ENCODE results near the gene TMPRSS3. TPM values are rescaled to one million over a fixed set of nuclear protein-coding genes. Genes with fewer than 3 reads are reported as not detected.
A peak's percentile ranks its signal among the peaks of the same experiment; 100 is the strongest.

The TMPRSS3 gene
- total and polyA plus RNA-seq, 10 donors = 0.22 to 6.0 (median 0.70) TPM; not detected in 1

DNA sequence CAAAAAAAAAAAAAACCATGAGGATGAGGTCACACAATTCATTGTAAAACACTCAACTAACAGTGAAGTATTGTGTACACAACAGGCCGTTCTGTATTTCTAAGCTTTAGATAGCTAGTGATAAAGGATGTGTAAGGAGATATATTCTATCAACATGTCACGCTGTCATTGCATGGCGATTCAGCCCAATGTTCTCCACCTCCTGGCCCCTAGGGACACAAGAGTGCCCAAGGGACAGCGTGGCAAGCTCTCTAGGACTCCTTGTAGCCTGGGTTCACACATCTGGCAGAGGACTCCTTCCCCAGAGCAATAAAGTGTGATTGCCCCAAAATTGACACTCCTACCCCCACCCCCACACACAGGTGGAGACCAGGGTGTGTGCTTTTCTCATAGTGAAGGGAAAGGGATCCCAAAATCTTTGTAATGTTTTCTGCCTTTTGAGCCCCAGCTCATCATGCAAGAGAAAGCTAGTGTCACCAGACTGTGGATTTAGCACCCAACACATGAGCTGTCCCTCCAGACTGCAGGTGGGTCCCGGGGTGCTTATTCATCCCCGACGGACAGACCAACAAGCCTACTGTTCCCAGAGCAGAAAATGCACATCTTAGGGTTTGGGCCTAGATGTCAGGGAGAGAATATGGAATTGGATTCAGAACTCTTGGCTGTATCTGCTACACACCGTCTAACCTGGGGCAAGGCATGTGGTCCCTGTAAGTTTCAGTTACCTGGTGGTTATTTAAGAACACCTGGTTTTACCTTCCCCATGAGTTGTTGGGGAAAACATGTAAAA is 11.5 kb downstream of the TMPRSS3 start:
- peaks cover 0 to 52% (median 6%) of the 10 kb centered on the region in 6 donors for H3K4me1 ChIP-seq
- intact Hi-C loops (cut with DNase I; ENCODE audit: low total_unique reads) = loop anchor here (10.0 kb wide), 1 partner anchor 60 kb away; no protein-coding TSS in a partner anchor
- H3K4me3 ChIP-seq = no peak overlapping the region
- 75 to 89% (median 81%) methylated on average over 8 of the region's 8 CpGs for WGBS, 5 donors
- no peak for TF ChIP-seq POLR2AphosphoS5 (IDR thresholded peaks at IDR 0.05)
- TF ChIP-seq POLR2A (IDR thresholded peaks at IDR 0.05) = no peak
- TF ChIP-seq, protein P1, sequence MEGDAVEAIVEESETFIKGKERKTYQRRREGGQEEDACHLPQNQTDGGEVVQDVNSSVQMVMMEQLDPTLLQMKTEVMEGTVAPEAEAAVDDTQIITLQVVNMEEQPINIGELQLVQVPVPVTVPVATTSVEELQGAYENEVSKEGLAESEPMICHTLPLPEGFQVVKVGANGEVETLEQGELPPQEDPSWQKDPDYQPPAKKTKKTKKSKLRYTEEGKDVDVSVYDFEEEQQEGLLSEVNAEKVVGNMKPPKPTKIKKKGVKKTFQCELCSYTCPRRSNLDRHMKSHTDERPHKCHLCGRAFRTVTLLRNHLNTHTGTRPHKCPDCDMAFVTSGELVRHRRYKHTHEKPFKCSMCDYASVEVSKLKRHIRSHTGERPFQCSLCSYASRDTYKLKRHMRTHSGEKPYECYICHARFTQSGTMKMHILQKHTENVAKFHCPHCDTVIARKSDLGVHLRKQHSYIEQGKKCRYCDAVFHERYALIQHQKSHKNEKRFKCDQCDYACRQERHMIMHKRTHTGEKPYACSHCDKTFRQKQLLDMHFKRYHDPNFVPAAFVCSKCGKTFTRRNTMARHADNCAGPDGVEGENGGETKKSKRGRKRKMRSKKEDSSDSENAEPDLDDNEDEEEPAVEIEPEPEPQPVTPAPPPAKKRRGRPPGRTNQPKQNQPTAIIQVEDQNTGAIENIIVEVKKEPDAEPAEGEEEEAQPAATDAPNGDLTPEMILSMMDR (IDR thresholded peaks at IDR 0.05 in 8 of 11, conservative IDR thresholded peaks at IDR 0.05 in 3 of 11) = no peak
- H3K9me3 ChIP-seq = peaks cover 3 to 22% (median 16%) of the 10 kb centered on the region in 8 donors
- no peaks in the 10 kb centered on the region for H3K36me3 ChIP-seq
- peak; percentile 28 for DNase-seq
- H3K27ac ChIP-seq = peak overlapping the region in 2 of 8 donors; percentile 44 to 73
- no peaks in the 10 kb centered on the region for H3K27me3 ChIP-seq (replicated peaks in 1 of 7)

DNA sequence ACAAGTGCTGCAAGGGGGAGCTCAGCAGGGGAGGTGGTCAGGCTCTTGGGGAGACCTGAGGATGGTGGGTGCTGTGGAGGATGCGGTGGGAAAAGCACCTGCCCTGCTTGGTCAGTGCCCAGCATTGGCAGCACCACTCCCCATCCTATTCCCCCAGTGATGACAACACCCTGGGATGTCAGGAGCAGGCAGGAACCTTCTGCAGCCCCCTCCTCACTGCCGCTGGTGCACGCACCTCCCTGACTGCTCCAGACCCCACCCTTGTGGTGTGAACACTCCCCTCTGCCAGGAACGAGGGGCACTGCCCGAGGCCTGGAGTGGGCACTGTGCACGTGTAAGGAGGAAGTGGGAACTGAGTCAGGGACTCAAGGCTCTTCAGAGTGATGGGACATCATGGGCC is 12.5 kb downstream of the TMPRSS3 start:
- peak; percentile 44 for DNase-seq

GRCh38 chr21:42382915-42383314 is 12.9 kb downstream of the TMPRSS3 start:
- DNase-seq = no peak
- Histone ChIP-seq H3K4me1 (peaks cover 0 to 43% (median 0%) of the 10 kb centered on the region in 6 donors), H3K36me3 (no peaks in the 10 kb centered on the region), H3K27ac (no peak overlapping the region), H3K9me3 (peaks cover 3 to 22% (median 16%) of the 10 kb centered on the region in 8 donors), H3K4me3 (no peak overlapping the region), H3K27me3 (replicated peaks in 1 of 7) (no peaks in the 10 kb centered on the region)
- WGBS, 5 donors = 90 to 95% (median 92%) methylated on average over 4 to 6 of the region's 6 CpGs
- TF ChIP-seq POLR2AphosphoS5 (IDR thresholded peaks at IDR 0.05) = no peak
- TF ChIP-seq, protein P1 (IDR thresholded peaks at IDR 0.05 in 8 of 11, conservative IDR thresholded peaks at IDR 0.05 in 3 of 11) = no peak
- TF ChIP-seq POLR2A (IDR thresholded peaks at IDR 0.05) = no peak
- intact Hi-C loops (cut with DNase I; ENCODE audit: low total_unique reads) = loop anchor here (10.0 kb wide), 1 partner anchor 62 kb away; no protein-coding TSS in a partner anchor

More for the DNA sequence above, 12.5 kb downstream of the TMPRSS3 start:
- Histone ChIP-seq H3K36me3 (no peaks in the 10 kb centered on the region), H3K4me3 (no peak overlapping the region), H3K27ac (no peak overlapping the region), H3K4me1 (peaks cover 0 to 46% (median 0%) of the 10 kb centered on the region in 6 donors), H3K27me3 (replicated peaks in 1 of 7) (no peaks in the 10 kb centered on the region), H3K9me3 (peaks cover 3 to 22% (median 16%) of the 10 kb centered on the region in 8 donors)
- 79 to 92% (median 86%) methylated on average over 6 of the region's 6 CpGs for WGBS, 5 donors
- intact Hi-C loops (cut with DNase I; ENCODE audit: low total_unique reads) = loop anchor here (10.0 kb wide), 1 partner anchor 61 kb away; no protein-coding TSS in a partner anchor
- no peak for TF ChIP-seq POLR2AphosphoS5 (IDR thresholded peaks at IDR 0.05)
- TF ChIP-seq, protein P1 (IDR thresholded peaks at IDR 0.05 in 8 of 11, conservative IDR thresholded peaks at IDR 0.05 in 3 of 11) = no peak
- no peak for TF ChIP-seq POLR2A (IDR thresholded peaks at IDR 0.05)

All from spleen (tissue), 11 donors.